Upper lobe of right lung (tissue), 1 donor: Measurements from ENCODE around the gene PEMT. TPM values are rescaled to one million over a fixed set of nuclear protein-coding genes. Genes with fewer than 3 reads are reported as not detected.

Experiments used
- ATAC-seq: fragments of 200-7000 bp; cut with Tn5 transposase; one replicate; pipeline ENCODE4 v1.9.1; 2020; ENCODE audit warnings: mild to moderate bottlenecking, moderate library complexity
- DNase-seq: peaks from one replicate; pipeline ENCODE4 v3.0.0-alpha.2; 2020
- H3K27ac ChIP-seq: fragments of 200-600 bp; one replicate; pipeline ENCODE4 v1.8.0; 2022
- H3K27me3 ChIP-seq: fragments of 200-600 bp; one replicate; pipeline ENCODE4 v1.8.0; 2022; ENCODE audit warnings: mild to moderate bottlenecking
- H3K36me3 ChIP-seq: fragments of 200-600 bp; one replicate; pipeline ENCODE4 v1.8.0; 2022
- H3K4me1 ChIP-seq: fragments of 200-600 bp; one replicate; pipeline ENCODE4 v1.8.0; 2022
- H3K4me3 ChIP-seq: fragments of 200-600 bp; one replicate; pipeline ENCODE4 v1.8.0; 2022; ENCODE audit warnings: mild to moderate bottlenecking
- H3K9me3 ChIP-seq: fragments of 200-600 bp; one replicate; pipeline ENCODE4 v1.8.0; 2022
- intact Hi-C: fragments of 100-400 bp; cut with DNase I; formaldehyde crosslinking; loops from one replicate; pipeline ENCODE4 v1.11.0; 2022
- total RNA-seq: library from RNA; stranded (reverse); fragmentation: NEBNext Ultra II Directional; extraction: Animal tissue kit (Norgen Biotek cat#: 25700); gene quantifications from one replicate; pipeline ENCODE4 v1.2.1, GENCODE V29; 2021
- TF ChIP-seq, protein P1 (sequence below): fragments of 200-600 bp; IDR thresholded peaks from one replicate; pipeline ENCODE4 v1.8.0; 2022; ENCODE audit warnings: antibody characterized with exemption
- donor health status: DM: no; HTN: yes; CAD: no; lungs with severe emphysema.

Gene PEMT
- total RNA-seq, 1 donor from 2014 or later: 29.6 TPM

GRCh38 chr17:17520599-17521232, 70.8 kb downstream of the PEMT start:
- intact Hi-C loops: no loop called here

DNA sequence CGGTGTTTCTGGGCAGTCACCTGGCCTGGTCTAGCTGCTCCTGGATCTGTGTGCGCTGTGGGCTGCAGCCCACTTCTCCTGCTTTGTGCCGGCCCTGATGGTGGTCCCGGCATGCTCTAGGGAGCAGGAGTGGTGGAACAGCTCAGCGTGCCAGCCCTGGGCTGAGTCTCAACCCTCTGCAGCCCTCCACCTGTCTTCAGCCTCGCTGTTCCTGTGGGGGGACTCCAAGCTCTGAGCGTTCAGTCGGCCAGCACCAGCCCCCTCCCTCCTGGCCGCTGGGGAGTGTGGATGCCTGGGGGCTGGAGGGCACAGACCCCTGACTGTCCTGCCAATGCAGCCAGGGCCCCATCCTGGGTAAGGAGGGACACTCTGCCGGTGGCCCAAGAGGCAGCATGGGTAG, 71.6 kb downstream of the PEMT start:
- Histone ChIP-seq H3K4me3 (no peak overlapping the region), H3K27me3 (no peaks in the 10 kb centered on the region), H3K9me3 (no peaks in the 10 kb centered on the region), H3K36me3 (no peaks in the 10 kb centered on the region), H3K4me1 (no peaks in the 10 kb centered on the region), H3K27ac (no peak overlapping the region)
- TF ChIP-seq, protein P1, sequence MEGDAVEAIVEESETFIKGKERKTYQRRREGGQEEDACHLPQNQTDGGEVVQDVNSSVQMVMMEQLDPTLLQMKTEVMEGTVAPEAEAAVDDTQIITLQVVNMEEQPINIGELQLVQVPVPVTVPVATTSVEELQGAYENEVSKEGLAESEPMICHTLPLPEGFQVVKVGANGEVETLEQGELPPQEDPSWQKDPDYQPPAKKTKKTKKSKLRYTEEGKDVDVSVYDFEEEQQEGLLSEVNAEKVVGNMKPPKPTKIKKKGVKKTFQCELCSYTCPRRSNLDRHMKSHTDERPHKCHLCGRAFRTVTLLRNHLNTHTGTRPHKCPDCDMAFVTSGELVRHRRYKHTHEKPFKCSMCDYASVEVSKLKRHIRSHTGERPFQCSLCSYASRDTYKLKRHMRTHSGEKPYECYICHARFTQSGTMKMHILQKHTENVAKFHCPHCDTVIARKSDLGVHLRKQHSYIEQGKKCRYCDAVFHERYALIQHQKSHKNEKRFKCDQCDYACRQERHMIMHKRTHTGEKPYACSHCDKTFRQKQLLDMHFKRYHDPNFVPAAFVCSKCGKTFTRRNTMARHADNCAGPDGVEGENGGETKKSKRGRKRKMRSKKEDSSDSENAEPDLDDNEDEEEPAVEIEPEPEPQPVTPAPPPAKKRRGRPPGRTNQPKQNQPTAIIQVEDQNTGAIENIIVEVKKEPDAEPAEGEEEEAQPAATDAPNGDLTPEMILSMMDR: no peak
- no peak for ATAC-seq
- DNase-seq: no peak
- intact Hi-C loops: no loop called here

More at GRCh38 chr17:17520599-17521232, 70.8 kb downstream of the PEMT start:
- H3K4me3 ChIP-seq: no peak overlapping the region
- no peak overlapping the region for H3K27ac ChIP-seq
- H3K9me3 ChIP-seq: no peaks in the 10 kb centered on the region
- no peaks in the 10 kb centered on the region for H3K27me3 ChIP-seq
- no peaks in the 10 kb centered on the region for H3K36me3 ChIP-seq
- TF ChIP-seq, protein P1: no peak
- no peaks in the 10 kb centered on the region for H3K4me1 ChIP-seq
- no peak for ATAC-seq
- no peak for DNase-seq

DNA sequence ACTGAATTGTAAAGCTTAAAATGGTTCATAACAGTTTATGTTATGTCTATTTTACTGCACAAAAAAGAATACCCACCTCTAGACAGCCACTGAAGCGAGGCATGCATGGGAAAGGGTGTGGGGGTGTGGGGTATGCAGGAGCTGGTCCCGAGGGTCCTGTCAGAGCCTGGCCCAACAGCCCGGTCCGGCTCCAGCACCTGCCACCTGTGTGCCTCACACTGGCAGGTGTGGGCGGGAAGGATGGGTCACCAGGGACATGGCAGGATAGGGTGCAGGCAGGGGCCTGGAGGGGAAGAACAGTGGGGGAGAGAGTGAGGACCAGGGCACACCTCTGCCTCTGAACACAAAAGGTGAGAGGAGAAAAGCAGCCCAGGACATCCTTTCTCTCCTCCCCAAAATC, 72.6 kb downstream of the PEMT start:
- Histone ChIP-seq H3K36me3 (no peaks in the 10 kb centered on the region), H3K9me3 (no peaks in the 10 kb centered on the region), H3K4me1 (no peaks in the 10 kb centered on the region), H3K27ac (no peak overlapping the region), H3K4me3 (no peak overlapping the region), H3K27me3 (no peaks in the 10 kb centered on the region)
- intact Hi-C loops: no loop called here
- TF ChIP-seq, protein P1: no peak
- DNase-seq (no peak), ATAC-seq (no peak)

- Histone ChIP-seq H3K9me3 (no peaks in the 10 kb centered on the region), H3K4me1 (no peaks in the 10 kb centered on the region), H3K27me3 (no peaks in the 10 kb centered on the region), H3K27ac (no peak overlapping the region), H3K36me3 (no peaks in the 10 kb centered on the region), H3K4me3 (no peak overlapping the region)
- DNase-seq (no peak), ATAC-seq (no peak)
- TF ChIP-seq, protein P1: no peak
- intact Hi-C loops: no loop called here
Observed at GRCh38 chr17:17518014-17518413, 73.5 kb downstream of the PEMT start.

GRCh38 chr17:17516941-17517720, 74.4 kb downstream of the PEMT start:
- Histone ChIP-seq H3K27me3 (no peaks in the 10 kb centered on the region), H3K4me1 (no peaks in the 10 kb centered on the region), H3K36me3 (no peaks in the 10 kb centered on the region), H3K4me3 (no peak overlapping the region), H3K9me3 (no peaks in the 10 kb centered on the region), H3K27ac (no peak overlapping the region)
- ATAC-seq (no peak), DNase-seq (no peak)
- TF ChIP-seq, protein P1: no peak
- intact Hi-C loops: no loop called here
